ENCODE data around the gene CCNH.

CCNH gene

DNA sequence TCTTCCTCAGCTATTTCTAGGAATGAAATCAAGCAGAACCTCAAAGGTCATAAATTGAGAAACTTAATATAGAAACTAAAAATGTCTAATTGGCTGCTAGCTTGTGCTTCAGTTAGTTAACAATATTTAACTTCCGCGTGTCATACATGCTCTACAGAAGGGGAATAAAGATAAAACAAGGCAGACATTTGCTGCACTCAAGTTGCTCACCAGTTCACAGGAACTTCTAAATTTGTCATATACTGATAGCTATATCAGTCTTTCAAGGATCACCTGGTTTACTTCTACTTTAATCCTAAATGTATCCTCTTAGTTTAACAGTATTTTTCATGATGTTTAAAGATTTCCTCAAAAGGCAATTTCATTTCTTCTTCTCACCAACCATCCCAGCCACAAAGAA is 8.4 kb downstream of the CCNH start:
- no peak for DNase-seq (ENCODE audit: low read depth, low spot score)
- no peak overlapping the region for H3K27ac ChIP-seq

DNA sequence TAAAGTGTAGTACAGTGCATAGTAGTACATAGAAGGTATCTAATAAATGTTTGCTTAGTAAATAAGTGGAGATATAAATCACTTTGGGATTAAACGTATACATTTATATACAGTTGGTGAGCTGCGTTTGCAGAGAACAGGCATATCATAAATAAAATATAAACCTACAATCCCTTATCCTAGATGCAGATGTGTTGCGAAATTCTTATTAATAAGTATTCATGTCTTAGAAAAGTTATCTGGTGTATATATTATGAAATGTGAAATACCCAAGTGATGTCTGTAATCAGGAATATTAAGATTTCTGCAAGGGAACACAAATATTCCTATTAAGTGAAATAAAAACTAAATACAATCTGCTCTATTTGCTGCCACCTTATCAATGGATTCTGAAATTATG is 8.8 kb downstream of the CCNH start:
- DNase-seq (ENCODE audit: low read depth, low spot score) = no peak
- H3K27ac ChIP-seq = no peak overlapping the region

DNA sequence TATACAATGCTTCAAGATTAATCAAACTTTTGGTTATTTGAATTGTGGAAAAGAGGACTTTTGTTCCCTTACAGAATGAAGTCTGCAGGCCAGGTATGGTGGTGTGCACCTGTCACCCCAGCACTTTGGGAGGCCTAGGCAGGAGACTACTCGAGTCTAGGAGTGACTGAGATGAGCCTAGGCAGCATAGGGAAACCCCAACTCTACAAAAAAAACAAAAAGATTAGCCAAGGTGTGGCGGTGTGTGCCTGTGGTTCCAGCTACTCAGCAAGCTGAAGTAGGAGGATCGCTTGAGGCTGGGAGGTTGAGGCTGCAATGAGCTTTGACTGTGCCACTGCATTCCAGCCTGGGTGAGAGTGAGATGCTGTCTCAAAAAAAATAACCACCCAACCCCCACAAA is 9.3 kb downstream of the CCNH start:
- no peak for DNase-seq (ENCODE audit: low read depth, low spot score)
- no peak overlapping the region for H3K27ac ChIP-seq

DNA sequence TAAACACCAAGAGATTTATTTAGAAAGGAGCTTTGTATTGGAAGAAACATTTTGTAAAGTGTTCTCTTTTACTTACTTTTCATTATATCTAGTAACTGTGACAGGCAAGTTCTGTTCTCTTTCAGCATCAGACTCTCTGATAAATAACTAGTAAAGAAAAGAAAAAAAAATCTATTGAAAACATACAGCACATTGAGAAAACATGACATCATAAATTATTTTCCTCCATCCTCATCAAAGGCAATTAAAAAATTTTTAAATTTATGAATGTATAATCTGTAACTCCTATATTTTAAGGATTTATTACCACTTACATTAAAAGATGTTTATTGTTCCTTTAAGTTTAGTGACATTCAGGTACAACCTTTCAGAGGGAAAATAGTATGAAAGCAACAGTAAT is 11.1 kb downstream of the CCNH start:
- no peak overlapping the region for H3K27ac ChIP-seq
- no peak for DNase-seq (ENCODE audit: low read depth, low spot score)

DNA sequence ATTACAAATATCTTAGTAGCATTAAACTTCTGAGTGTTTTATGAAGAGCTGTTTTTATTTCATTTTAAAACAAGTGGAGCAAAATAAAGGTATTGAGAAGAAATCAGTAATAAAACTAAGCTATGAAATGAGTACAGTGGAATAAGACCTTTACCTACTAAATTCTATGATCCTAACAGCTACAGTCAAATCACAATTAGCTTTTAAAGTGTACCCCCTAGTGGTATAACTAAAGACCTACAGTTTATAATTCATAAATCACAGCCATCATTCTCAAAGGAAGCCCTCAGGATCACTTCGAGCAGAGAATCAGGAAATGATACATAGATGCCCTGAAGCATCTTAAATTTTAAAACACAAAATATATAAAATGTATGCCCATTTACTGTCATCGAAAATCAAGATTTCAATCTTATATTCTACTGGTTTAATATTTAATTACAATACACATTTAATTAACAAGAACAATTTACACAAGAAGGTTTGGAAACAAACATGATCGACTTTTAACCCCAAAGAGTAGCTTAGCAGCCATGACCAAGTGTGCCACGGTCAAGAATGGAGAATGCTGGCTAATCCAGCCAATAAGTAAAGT is 12.3 kb downstream of the CCNH start:
- DNase-seq (ENCODE audit: low read depth, low spot score) = no peak
- no peak overlapping the region for H3K27ac ChIP-seq

DNA sequence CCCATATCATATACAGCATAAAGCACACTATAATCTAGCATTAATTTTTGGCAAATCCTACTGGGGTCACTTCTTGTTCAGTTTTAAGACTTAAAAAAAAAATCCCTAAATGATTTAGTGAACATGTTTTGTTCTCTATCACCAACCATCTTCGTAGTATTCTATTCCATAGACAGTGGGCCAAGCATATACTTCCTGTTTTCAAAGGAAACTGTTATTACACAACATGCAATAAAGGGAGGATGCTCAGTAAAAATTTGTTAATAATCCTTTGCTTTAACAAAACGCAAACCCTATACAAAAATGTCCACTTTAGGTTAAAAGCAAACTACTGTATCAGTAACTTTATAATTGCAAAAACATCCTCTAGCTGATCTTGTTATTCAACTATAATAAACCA is 13.0 kb downstream of the CCNH start:
- no peak for DNase-seq (ENCODE audit: low read depth, low spot score)
- peak overlapping the region; percentile 7 for H3K27ac ChIP-seq

DNA sequence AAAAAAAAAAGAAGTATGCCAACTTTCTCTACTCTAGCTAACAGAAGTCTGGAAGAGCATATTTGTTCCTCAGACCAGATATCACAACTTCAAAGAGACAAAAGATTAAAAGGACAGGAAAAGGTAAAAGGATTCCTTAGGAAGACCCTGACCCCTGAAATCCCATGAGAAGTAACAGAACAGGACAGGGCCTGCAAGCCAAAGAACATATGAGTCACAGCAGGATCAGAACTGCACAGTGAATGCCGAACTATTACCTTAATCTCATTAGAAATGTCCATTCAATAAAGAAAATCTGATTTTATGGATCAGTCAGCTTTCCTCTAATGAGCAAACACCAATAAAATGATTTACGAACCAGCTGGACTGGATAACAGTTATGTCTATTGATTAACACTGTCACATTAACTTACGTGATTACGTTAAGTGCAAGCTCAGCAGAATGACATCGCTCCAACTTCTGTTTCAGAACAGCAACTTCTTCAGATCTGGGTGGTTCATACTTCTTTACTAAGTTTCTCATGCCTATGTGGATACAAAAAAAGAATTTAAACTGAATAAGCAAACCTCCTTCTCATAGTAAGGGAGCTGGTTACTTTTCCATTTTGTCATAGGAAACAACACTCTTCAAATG is 13.6 kb downstream of the CCNH start:
- no peak for DNase-seq (ENCODE audit: low read depth, low spot score)

DNA sequence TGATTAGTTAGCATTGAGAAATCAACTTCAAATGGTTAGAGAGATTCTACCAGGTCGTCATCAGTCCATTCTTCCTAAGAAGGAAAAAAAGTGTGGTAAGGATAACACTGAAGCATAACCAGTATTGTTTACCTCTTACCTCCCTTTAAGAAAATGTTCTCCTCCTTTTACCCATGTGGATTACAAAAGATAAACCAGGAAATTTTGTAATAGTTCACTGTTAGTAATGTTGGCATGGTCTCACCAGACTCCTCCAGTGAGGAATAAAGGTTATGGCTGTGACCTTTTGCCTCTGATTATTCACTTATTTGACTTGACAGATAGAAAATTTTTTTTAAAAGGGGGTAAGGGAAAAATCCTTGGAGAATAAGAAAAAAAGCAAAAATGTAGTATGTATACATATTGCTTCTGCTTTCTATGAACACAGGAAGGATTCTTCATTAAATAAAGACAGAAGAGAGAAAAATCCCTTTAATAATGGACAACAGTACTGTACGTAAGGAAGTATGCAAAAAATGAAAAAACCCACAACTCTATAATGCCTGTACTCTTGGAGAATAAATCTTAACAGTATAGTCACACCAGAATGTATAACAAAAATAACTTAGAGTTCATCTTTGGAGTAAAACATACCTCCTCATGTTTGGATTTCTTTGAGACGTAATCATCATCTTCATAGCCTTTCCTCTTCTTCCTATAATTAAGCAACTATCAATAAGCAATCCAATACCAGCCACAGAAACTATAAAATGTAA is 18.1 kb downstream of the CCNH start:
- H3K27ac ChIP-seq = peak overlapping the region; percentile 76
- DNase-seq (ENCODE audit: low read depth, low spot score) = no peak

More for the DNA sequence above, 13.6 kb downstream of the CCNH start:
- H3K27ac ChIP-seq = peak overlapping the region; percentile 7

DNA sequence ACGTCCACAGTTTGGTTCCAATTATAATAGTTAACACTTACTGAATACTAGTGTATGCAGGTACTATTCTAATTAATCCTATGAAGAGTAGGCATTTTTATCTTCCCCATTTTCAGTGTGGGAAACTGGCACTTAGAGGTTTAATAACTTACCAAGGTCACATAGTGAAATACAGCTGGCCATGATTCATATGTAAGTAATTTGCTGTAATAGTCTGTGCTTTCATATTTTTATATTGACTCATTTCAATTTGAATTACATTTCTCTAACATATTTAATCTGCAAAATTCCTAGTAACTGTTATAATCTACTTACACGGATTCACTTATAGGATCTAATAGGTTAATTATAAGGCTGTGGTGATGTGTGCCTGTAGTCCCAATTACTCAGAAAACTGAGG is 19.4 kb downstream of the CCNH start:
- DNase-seq (ENCODE audit: low read depth, low spot score) = no peak
- peak overlapping the region; percentile 76 for H3K27ac ChIP-seq

DNA sequence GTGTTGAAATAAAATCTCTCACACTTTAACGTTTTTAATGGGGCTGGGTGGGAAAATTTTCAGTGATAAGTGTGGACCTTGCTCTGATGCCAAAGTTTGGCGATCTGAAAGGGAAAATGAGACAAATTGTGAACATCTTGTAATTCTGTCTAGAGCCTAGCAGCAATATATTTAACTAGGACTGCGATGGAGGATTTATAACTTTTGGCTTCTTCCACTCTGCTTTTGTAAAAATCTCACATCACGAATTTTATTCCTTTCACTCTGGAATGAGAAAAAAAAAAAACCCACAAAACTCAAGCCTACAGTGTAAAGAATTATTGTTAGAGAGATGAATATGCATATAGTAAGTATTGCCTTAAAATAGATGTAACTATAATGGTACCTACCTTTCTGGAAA is 19.9 kb downstream of the CCNH start:
- H3K27ac ChIP-seq = peak overlapping the region; percentile 76
- DNase-seq (ENCODE audit: low read depth, low spot score) = no peak

DNA sequence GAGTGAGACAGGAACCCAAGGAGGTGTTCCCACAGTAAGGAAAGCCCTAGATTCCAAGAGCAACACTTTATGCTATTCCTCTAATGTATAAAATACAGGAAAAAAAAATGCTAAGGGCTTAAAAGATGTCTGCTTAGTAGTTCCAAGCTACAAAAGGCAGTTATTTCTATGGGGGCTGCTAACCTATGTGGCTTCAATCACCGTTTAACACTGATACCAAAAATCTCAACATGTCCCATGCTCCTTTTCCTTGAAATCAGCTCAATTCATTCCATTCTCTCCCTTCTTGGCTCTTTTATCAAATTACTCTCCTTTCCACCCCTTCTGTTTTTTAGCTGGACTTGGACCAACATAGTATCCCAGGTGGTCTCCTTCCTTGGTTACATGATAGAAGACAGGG is 20.6 kb downstream of the CCNH start:
- H3K27ac ChIP-seq = peak overlapping the region; percentile 76
- no peak for DNase-seq (ENCODE audit: low read depth, low spot score)

DNA sequence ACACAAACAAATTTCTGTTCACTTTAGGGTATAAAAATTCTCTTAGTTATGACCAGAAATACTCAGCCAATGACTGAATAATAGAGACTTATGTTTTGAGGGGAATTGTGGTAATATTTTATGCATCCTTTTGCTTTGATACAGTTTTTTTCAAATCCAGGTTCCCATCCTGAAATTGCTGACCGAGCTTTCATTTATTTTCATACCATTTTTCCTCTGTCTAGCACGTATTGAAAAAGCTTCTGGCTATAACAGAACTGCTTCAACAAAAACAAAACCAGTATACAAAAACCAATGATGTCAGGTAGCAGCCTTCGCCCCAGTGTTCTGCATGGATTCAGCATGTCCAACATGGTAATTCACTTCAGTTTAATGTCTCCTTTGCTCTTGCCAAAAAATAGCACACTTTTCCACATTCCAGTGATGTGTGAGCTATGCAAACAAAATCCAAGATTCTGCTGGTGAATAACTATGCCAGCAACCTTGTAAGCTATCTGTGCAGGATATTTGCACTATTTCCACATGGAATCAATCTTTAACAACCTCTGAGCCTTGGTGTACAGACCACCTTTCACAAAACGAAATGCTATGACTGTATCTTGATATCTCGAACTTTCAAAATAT is 22.0 kb downstream of the CCNH start:
- no peak for DNase-seq (ENCODE audit: low read depth, low spot score)

DNA sequence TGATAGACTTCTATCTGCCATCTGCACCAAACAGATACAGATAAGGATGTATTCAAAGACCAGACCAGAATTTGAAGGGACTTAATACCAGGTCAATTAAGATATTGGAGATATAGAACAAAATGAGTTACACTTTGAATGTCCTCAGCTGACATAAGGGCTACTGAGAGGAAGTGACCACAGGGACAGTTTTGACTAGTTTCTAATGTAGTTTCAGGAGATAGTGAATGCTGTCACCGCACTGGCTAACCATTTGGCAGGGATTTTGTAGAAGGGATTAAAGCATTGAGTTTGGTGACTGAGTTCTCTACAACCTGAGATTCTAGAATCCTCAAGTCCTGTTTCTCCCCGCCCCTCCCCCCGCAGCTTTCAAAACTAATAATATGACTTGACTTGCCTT is 22.7 kb downstream of the CCNH start:
- H3K27ac ChIP-seq = peak overlapping the region; percentile 10
- no peak for DNase-seq (ENCODE audit: low read depth, low spot score)

More for the DNA sequence above, 22.0 kb downstream of the CCNH start:
- H3K27ac ChIP-seq = peak overlapping the region; percentile 10

DNA sequence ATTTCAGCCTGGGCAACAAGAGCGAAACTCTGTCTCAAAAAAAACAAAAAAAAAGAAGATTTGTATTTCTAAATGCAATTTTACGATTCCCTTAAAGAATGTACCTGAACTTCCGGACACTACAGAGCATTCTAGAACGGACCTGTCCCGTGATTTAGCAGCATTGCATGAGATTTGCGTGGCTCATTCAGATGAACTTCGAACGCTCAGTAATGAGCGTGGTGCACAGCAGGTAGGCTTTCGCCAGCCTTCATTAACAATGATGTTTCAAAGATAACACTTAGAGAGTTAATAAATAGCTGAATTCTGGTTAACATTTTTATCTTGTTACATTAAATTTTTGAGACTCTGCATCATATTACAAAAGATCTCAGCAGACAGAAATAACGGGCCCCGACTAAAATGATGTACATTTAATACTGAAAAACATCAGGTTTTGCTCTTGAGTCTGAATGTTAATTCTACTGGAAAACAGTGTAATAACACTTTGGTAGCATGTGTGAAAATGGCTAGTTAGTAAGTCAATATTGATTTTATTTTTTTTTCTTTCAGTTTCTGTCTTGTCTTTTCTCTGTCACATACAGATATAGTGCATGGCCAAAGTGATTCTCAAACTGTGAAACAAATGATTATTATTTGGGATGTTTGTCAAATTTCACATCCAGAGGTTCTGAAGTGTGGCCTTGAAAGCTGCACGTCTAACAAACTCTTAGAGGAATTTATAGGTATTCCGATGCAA is 23.3 kb downstream of the CCNH start:
- no peak for DNase-seq (ENCODE audit: low read depth, low spot score)
- peak overlapping the region; percentile 10 for H3K27ac ChIP-seq

DNA sequence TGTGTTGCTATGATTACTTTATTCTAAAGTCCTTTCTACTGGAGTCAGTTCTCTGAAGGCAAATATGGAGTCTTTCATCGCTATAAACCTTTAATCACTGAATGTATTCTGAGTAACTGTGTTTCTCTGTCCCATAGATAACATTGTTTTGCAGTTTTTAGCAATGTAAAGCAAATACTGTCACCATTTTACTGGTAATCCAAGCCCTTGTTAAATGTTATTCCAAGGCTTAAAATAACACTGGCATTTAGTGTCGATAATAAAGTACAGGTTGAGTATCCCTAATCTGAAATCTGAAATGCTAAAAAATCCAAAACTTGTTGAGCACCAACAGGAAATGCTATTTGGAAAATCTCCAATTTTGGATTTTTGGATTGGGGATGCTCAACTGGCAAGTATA is 24.6 kb downstream of the CCNH start:
- no peak for DNase-seq (ENCODE audit: low read depth, low spot score)
- no peak overlapping the region for H3K27ac ChIP-seq

DNA sequence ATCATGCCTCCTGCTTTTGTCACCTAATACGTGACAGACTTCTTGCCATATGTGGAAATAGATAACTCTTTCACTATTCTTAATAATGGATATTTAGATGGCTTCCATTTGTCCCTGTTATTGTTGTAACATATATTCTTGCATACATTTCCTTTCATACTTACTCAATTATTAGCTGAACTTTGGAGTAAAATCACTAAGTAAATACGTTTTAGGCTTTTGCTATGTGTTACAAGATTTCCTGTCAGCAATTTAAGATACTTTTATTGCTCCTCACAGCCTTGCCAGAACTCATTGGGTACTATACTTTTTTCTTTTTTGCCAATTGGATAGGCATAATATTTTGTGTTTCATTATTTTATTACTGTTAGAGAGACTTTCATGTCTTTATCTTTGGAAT is 26.9 kb downstream of the CCNH start:
- no peak overlapping the region for H3K27ac ChIP-seq
- DNase-seq (ENCODE audit: low read depth, low spot score) = no peak

DNA sequence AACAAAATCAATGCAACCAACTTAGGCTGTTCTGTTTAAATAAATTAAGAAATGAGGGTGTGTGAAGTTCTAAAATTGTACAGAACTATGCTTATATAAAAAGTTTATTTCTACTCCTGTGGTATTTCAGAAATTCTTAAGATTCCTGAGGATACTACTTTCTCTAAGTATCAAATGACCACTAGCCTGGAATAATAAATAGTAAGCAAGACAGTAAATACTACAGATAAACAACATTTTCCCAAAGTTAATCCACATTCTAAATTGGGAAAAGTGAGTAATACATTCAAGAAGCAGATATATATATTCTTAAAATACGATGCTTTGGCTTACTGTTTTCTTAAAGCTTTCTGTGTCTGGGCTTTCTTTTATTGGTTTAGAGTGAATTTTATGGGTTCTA is 29.5 kb downstream of the CCNH start:
- DNase-seq (ENCODE audit: low read depth, low spot score) = no peak
- no peak overlapping the region for H3K27ac ChIP-seq

DNA sequence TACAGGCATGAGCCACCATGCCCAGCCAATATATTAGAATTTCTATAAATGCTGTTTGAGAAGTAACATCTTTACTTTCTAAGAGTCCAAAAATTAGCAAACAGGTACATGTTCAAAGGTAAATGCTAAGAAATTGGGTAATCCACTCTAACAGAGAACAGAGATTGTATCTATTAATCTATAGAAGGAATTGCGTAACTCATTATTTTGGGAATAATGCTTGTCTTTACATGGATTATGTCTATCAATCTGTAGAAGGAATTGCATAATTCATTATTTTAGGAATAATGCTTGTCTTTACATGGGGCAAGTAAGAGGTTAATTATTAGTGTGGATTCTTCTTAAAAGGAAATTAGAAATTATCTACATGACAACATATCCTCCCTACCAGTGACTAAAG is 30.5 kb downstream of the CCNH start:
- H3K27ac ChIP-seq = no peak overlapping the region
- no peak for DNase-seq (ENCODE audit: low read depth, low spot score)

DNA sequence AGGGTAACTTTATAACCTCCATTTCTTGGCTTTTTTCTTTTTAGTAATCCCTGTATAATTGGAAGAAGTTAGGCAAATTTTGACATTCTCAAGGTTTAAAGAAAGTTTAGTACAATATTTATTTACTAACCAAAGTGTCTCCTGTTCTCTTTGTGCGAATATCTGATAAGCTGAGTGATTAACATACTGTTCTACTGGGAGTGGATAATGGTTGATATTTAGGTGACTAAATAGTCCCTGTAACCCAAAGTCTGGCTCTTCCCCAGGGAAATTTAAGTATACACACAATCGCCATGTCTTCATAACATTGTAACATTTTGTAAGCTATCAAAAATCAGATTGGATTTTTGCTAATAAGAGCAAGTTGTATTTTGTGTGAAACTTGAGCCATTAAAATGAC is 40.0 kb downstream of the CCNH start:
- no peak for DNase-seq (ENCODE audit: low read depth, low spot score)
- H3K27ac ChIP-seq = no peak overlapping the region

DNA sequence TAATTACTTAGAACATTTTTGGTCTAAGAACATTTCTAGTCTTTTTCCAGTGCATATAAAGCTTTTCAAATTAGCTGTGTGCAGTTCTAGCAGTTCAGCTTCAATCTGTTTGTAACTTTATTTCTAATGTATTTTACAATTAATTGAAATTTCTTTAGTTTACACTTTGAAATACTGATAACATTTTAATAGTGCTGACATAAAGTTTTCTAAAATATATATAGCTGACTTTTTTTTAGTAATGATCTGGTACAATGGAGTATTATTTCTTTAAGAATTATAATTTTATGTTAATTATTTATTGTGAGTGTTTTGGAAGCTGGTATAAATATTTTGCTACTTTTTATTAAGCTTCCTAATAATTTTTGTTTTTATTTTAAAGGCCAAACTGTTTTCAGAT is 43.3 kb downstream of the CCNH start:
- DNase-seq (ENCODE audit: low read depth, low spot score) = no peak

DNA sequence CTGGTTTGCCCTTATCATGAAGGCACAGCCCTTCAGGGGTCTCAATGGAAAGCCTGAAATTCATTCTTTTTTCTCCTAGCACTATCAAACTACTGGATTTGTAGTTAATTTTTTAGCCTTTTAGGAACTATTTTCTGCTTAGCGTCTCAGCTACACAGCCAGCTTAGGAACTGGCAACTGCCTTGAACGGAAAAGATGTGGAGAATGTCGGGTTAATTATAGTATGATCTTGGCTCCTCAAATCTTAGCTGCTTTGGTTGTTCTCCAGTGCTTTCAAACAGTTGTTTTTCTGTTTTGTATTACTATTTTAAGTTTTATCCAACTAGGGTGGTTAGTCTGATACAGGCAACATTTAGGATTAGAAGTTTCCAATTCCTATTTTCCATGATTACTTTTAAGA is 44.1 kb downstream of the CCNH start:
- DNase-seq (ENCODE audit: low read depth, low spot score) = no peak
- no peak overlapping the region for H3K27ac ChIP-seq

More for the DNA sequence above, 43.3 kb downstream of the CCNH start:
- H3K27ac ChIP-seq = no peak overlapping the region

Measured in epithelial cell of prostate (primary cell).